NCI-H345 treated with DMSO at 0.1 percent for 48 hours (cell line): ENCODE results near the gene LRP5.

Source experiments
- DNase-seq: peaks from one replicate; lab custom pipeline; 2025; ENCODE audit not compliant: unreplicated experiment; lab: John Stamatoyannopoulos, UW

The LRP5 gene

GRCh38 chr11:68308068-68308467, 4.3 kb upstream of the LRP5 start:
- no peak for DNase-seq

GRCh38 chr11:68309621-68310185, 2.7 kb upstream of the LRP5 start:
- no peak for DNase-seq

- no peak for DNase-seq
Observed at GRCh38 chr11:68311160-68312116, 953 bp upstream of the LRP5 start.

- no peak for DNase-seq
Observed at GRCh38 chr11:68312780-68313573, 586 bp downstream of the LRP5 start.

- DNase-seq, result no peak
Observed at GRCh38 chr11:68313574-68314202, 1.3 kb downstream of the LRP5 start.

GRCh38 chr11:68314203-68315170, 2.1 kb downstream of the LRP5 start:
- no peak for DNase-seq

- DNase-seq, result no peak
Observed at GRCh38 chr11:68315171-68315920, 3.0 kb downstream of the LRP5 start.

GRCh38 chr11:68317147-68317785, 4.9 kb downstream of the LRP5 start:
- no peak for DNase-seq

- DNase-seq, result no peak
Observed at GRCh38 chr11:68321293-68322051, 9.1 kb downstream of the LRP5 start.

- no peak for DNase-seq
Observed at GRCh38 chr11:68322052-68322430, 9.7 kb downstream of the LRP5 start.

GRCh38 chr11:68324241-68324640, 11.8 kb downstream of the LRP5 start:
- DNase-seq, result no peak

GRCh38 chr11:68324695-68325094, 12.3 kb downstream of the LRP5 start:
- DNase-seq, result no peak

- no peak for DNase-seq
Observed at GRCh38 chr11:68325183-68325906, 13.0 kb downstream of the LRP5 start.

GRCh38 chr11:68325907-68326220, 13.5 kb downstream of the LRP5 start:
- DNase-seq, result no peak

GRCh38 chr11:68326334-68327215, 14.2 kb downstream of the LRP5 start:
- no peak for DNase-seq

- no peak for DNase-seq
Observed at GRCh38 chr11:68327586-68328370, 15.4 kb downstream of the LRP5 start.
